GM06990 (cell line): ENCODE measurements around the gene EYA3.
"Not testable (repeated sequence)": the region's sequence is repeated elsewhere in the genome, so short reads cannot be mapped to it uniquely, and the experiment has no call there.

ENCODE experiments used
- DNase-seq: peaks from one replicate; pipeline ENCODE4 v3.0.0-alpha.2; 2011; ENCODE audit not compliant: insufficient read length; ENCODE audit errors: extremely low read depth
- H3K27me3 ChIP-seq: replicated peaks from 2 replicates; pipeline ENCODE4 v1.6.0; 2011; ENCODE audit warnings: low read length; ENCODE audit not compliant: control insufficient read depth, insufficient read depth
- H3K36me3 ChIP-seq: 2 replicates; pipeline ENCODE4 v1.5.1; 2011; ENCODE audit warnings: low read length; ENCODE audit not compliant: control insufficient read depth, insufficient read depth
- H3K4me3 ChIP-seq: replicated peaks from 2 replicates; pipeline ENCODE4 v1.5.1; 2011; ENCODE audit warnings: low read depth, mild to moderate bottlenecking, control low read depth, low read length
- CTCF ChIP-seq: IDR thresholded peaks from 2 replicates; pipeline ENCODE4 v1.5.1; 2011; ENCODE audit warnings: low read length, control low read depth, mild to moderate bottlenecking, inconsistent platforms; ENCODE audit not compliant: insufficient read depth, poor library complexity, severe bottlenecking

Gene EYA3

GRCh38 chr1:28010969-28011368 is 77.4 kb downstream of the EYA3 start:
- Histone ChIP-seq H3K27me3 (no peaks in the 10 kb centered on the region), H3K4me3 (no peak overlapping the region), H3K36me3 (peaks cover 7% of the 10 kb centered on the region)
- TF ChIP-seq CTCF, result no peak
- no peak for DNase-seq

- not testable (repeated sequence) for H3K27me3 ChIP-seq, H3K4me3 ChIP-seq, DNase-seq, H3K36me3 ChIP-seq
These were observed 85.3 kb downstream of the EYA3 start for GRCh38 chr1:28003117-28003516.

GRCh38 chr1:28002600-28002999 is 85.8 kb downstream of the EYA3 start:
- H3K4me3 ChIP-seq, result no peak overlapping the region
- DNase-seq, result no peak
- no peak for TF ChIP-seq CTCF
- peaks cover 6% of the 10 kb centered on the region for H3K36me3 ChIP-seq
- H3K27me3 ChIP-seq, result no peaks in the 10 kb centered on the region

- no peak for TF ChIP-seq CTCF
- no peak for DNase-seq
- H3K36me3 ChIP-seq, result peaks cover 7% of the 10 kb centered on the region
These were observed 89.4 kb downstream of the EYA3 start for GRCh38 chr1:27999055-27999454.

GRCh38 chr1:27994526-27994925 is 93.9 kb downstream of the EYA3 start:
- H3K4me3 ChIP-seq, H3K27me3 ChIP-seq, DNase-seq: not testable (repeated sequence)
- peaks cover 21% of the 10 kb centered on the region for H3K36me3 ChIP-seq

More at GRCh38 chr1:27999055-27999454, 89.4 kb downstream of the EYA3 start:
- Histone ChIP-seq H3K27me3 (no peaks in the 10 kb centered on the region), H3K4me3 (no peak overlapping the region)

GRCh38 chr1:27994060-27994459 is 94.3 kb downstream of the EYA3 start:
- H3K36me3 ChIP-seq, result peaks cover 22% of the 10 kb centered on the region
- no peak for DNase-seq
- TF ChIP-seq CTCF, result no peak

GRCh38 chr1:27993241-27993640 is 95.2 kb downstream of the EYA3 start:
- TF ChIP-seq CTCF, result no peak
- peaks cover 22% of the 10 kb centered on the region for H3K36me3 ChIP-seq
- no peak overlapping the region for H3K4me3 ChIP-seq
- no peak for DNase-seq
- no peaks in the 10 kb centered on the region for H3K27me3 ChIP-seq

More at GRCh38 chr1:27994060-27994459, 94.3 kb downstream of the EYA3 start:
- Histone ChIP-seq H3K27me3 (no peaks in the 10 kb centered on the region), H3K4me3 (no peak overlapping the region)
